T-helper 1 cell treated with Interleukin-12 subunit alpha and Interleukin-12 subunit beta and Interleukin-4 antibody, amounts not matched to agents 30 μg/mL and 1 μg/mL, for 36 hours (primary cell): ENCODE data around the gene VPS8.
"Not testable (repeated sequence)": the region's sequence is repeated elsewhere in the genome, so short reads cannot be mapped to it uniquely, and the experiment has no call there.

Experiments used
- H3K27ac Mint-ChIP-seq: one replicate; pipeline ENCODE4 v1.8.0; 2021; ENCODE audit warnings: mild to moderate bottlenecking, mixed read lengths
- H3K27me3 Mint-ChIP-seq: one replicate; pipeline ENCODE4 v1.8.0; 2021; ENCODE audit warnings: low read depth, mixed read lengths
- H3K36me3 Mint-ChIP-seq: one replicate; pipeline ENCODE4 v1.8.0; 2021; ENCODE audit warnings: low read depth, mixed read lengths
- H3K4me1 Mint-ChIP-seq: one replicate; pipeline ENCODE4 v1.8.0; 2021; ENCODE audit warnings: low read depth, mixed read lengths
- H3K4me3 Mint-ChIP-seq: one replicate; pipeline ENCODE4 v1.8.0; 2021; ENCODE audit warnings: mild to moderate bottlenecking, moderate library complexity, mixed read lengths
- H3K9me3 Mint-ChIP-seq: one replicate; pipeline ENCODE4 v1.8.0; 2021; ENCODE audit warnings: mixed read lengths

Gene VPS8

GRCh38 chr3:184889312-184889904, 77.4 kb downstream of the VPS8 start:
- Mint-ChIP-seq H3K9me3 (no peaks in the 10 kb centered on the region), H3K4me1 (no peaks in the 10 kb centered on the region), H3K27ac (no peak overlapping the region), H3K4me3 (no peak overlapping the region), H3K36me3 (peaks cover 6% of the 10 kb centered on the region), H3K27me3 (no peaks in the 10 kb centered on the region)

GRCh38 chr3:184894051-184894450, 82.1 kb downstream of the VPS8 start:
- no peaks in the 10 kb centered on the region for H3K4me1 Mint-ChIP-seq

GRCh38 chr3:184895350-184895749, 83.4 kb downstream of the VPS8 start:
- Mint-ChIP-seq H3K36me3 (peaks cover 6% of the 10 kb centered on the region), H3K9me3 (no peaks in the 10 kb centered on the region), H3K4me1 (no peaks in the 10 kb centered on the region), H3K27ac (no peak overlapping the region), H3K27me3 (no peaks in the 10 kb centered on the region), H3K4me3 (no peak overlapping the region)

More at GRCh38 chr3:184894051-184894450, 82.1 kb downstream of the VPS8 start:
- H3K9me3 Mint-ChIP-seq, result no peaks in the 10 kb centered on the region
- H3K4me3 Mint-ChIP-seq, result no peak overlapping the region
- H3K27ac Mint-ChIP-seq, result no peak overlapping the region
- H3K27me3 Mint-ChIP-seq, result no peaks in the 10 kb centered on the region
- H3K36me3 Mint-ChIP-seq, result peaks cover 6% of the 10 kb centered on the region

DNA sequence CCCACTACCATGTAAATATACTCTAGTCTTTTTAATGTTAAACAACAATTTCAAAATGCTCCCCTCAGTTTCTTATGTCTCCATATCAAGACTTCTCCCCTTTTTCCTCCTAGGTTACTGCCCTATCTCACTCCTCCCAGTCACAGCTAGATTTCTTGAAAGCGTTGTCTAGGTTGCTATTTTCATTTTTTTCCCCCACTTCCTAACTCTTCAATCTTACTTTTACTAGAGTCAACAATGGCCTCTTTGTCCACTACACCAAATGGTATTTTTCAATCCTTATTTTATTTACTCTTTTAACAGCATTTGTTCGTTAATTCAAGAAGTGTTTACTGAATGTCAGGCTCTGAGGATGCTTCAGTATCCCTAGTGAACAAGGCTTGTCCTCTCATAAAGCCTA, 84.4 kb downstream of the VPS8 start:
- no peak overlapping the region for H3K27ac Mint-ChIP-seq
- no peaks in the 10 kb centered on the region for H3K27me3 Mint-ChIP-seq
- no peaks in the 10 kb centered on the region for H3K9me3 Mint-ChIP-seq
- no peak overlapping the region for H3K4me3 Mint-ChIP-seq
- no peaks in the 10 kb centered on the region for H3K4me1 Mint-ChIP-seq
- H3K36me3 Mint-ChIP-seq, result peaks cover 3% of the 10 kb centered on the region

DNA sequence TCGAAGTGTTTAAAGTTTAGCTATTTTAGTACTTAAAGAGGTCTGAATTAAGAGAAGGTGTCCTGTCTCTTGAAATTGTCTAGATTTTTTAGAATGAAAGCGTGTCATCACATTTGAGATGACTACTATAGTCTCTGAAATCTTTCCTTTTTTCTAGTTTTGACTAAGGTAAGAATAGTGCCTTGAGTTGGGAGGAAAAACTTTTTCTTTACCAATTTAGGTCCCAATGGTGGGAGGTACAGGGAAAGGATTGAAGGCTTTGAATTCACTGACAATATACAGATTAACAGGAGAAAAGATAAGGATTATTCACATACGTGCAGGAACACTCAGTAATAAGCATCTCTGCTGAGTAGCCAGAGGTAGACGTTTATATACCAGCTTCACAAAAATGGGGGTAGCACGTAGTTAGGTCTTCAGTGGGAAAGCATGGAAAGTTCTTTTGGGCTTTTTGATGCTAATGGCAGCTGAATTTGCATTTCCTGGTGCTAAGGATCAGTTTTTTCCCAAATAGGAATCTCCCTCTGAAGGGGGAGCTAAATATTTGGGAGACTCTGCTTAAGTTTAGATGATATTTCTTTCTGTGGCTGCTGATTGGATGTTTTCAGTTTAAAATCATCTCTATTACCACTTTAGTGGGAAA, 88.1 kb downstream of the VPS8 start:
- Mint-ChIP-seq H3K27me3 (no peaks in the 10 kb centered on the region), H3K4me1 (no peaks in the 10 kb centered on the region), H3K4me3 (no peak overlapping the region), H3K36me3 (peaks cover 14% of the 10 kb centered on the region), H3K27ac (no peak overlapping the region), H3K9me3 (no peaks in the 10 kb centered on the region)

- H3K36me3 Mint-ChIP-seq, result peaks cover 20% of the 10 kb centered on the region
- H3K9me3 Mint-ChIP-seq, H3K4me3 Mint-ChIP-seq, H3K27me3 Mint-ChIP-seq, H3K4me1 Mint-ChIP-seq, H3K27ac Mint-ChIP-seq: not testable (repeated sequence)
Observed at GRCh38 chr3:184907031-184907430, 95.1 kb downstream of the VPS8 start.

DNA sequence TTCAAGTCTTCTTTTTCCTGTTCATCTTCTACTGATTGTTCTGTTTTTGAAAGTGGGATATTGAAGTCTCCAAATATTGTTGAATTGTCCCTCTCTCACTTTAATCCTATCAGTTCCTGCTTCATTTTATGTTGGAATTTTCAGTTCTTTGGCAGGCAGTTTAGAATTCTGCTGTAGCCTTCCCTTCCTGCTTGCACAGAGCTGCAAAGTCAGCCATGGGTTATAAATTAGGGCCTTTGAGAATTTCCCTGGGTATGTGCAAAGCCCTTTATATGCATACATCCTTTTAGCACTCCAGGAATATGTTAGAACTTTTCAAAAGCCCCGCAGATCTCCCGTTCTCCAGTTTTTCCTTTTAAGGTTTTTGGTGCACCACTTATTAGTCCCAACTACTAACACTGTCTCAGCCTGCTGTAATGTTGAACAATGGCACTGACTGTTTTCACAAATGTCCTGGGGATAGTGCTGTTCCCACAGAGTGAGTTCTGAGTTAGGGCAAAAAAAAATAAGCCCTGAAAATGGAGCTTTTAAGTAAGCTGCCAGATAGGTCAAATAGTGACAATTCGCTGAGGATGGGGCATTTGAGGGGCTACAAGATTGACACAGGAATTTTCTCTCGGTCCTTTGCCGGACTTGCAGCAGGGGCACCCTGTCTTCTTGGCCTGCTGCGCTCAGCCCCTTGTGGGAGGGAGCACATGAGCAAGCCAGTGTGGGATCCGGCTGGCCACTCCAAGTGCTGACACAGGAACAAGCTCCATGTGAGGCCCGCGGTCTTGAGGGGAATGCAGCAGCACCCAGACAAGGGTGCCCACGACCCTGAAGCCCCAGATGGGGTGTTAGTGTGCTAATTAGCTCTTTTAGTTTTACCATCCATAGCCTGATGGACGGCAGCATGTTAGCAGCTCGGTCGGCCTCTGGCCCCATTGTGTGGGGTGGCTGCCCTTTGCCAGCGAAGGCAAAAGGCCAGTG, 96.0 kb downstream of the VPS8 start:
- H3K36me3 Mint-ChIP-seq, result peaks cover 22% of the 10 kb centered on the region
- no peaks in the 10 kb centered on the region for H3K4me1 Mint-ChIP-seq
- H3K27ac Mint-ChIP-seq, result no peak overlapping the region
- no peak overlapping the region for H3K4me3 Mint-ChIP-seq
- H3K27me3 Mint-ChIP-seq, result no peaks in the 10 kb centered on the region
- no peaks in the 10 kb centered on the region for H3K9me3 Mint-ChIP-seq

- peaks cover 18% of the 10 kb centered on the region for H3K36me3 Mint-ChIP-seq
- H3K9me3 Mint-ChIP-seq, result no peaks in the 10 kb centered on the region
Observed at GRCh38 chr3:184908859-184909258, 96.9 kb downstream of the VPS8 start.

GRCh38 chr3:184910664-184911063, 98.7 kb downstream of the VPS8 start:
- H3K27me3 Mint-ChIP-seq, result no peaks in the 10 kb centered on the region
- H3K9me3 Mint-ChIP-seq, result no peaks in the 10 kb centered on the region
- no peak overlapping the region for H3K27ac Mint-ChIP-seq
- no peaks in the 10 kb centered on the region for H3K4me1 Mint-ChIP-seq
- H3K36me3 Mint-ChIP-seq, result peaks cover 15% of the 10 kb centered on the region
- no peak overlapping the region for H3K4me3 Mint-ChIP-seq

More at GRCh38 chr3:184908859-184909258, 96.9 kb downstream of the VPS8 start:
- Mint-ChIP-seq H3K27ac (no peak overlapping the region), H3K4me1 (no peaks in the 10 kb centered on the region), H3K4me3 (no peak overlapping the region), H3K27me3 (no peaks in the 10 kb centered on the region)

- H3K27ac Mint-ChIP-seq, result no peak overlapping the region
- no peaks in the 10 kb centered on the region for H3K27me3 Mint-ChIP-seq
- no peak overlapping the region for H3K4me3 Mint-ChIP-seq
- H3K4me1 Mint-ChIP-seq, result no peaks in the 10 kb centered on the region
- no peaks in the 10 kb centered on the region for H3K9me3 Mint-ChIP-seq
- peaks cover 19% of the 10 kb centered on the region for H3K36me3 Mint-ChIP-seq
Observed at GRCh38 chr3:184911570-184911969, 99.6 kb downstream of the VPS8 start.

DNA sequence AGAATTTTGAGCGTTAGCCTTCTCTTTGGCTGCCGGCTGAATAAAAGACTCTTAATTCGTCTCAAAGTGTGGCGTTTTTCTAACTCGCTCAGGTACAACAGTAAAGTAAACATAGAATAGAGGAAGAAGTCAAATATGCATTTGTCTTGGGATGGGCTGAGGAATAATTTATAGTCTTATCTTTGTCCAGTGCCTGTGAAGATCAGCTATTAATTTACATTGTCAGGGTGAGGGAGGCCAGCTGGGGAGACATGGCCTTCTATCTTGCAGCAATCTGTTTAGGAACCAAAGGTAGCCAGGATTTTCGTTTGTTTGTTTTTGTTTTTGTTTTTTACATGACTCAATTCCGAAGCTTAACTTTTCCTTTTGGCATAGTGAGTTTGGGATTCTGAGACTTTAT, 100.2 kb downstream of the VPS8 start:
- H3K36me3 Mint-ChIP-seq, result peaks cover 19% of the 10 kb centered on the region
- H3K27me3 Mint-ChIP-seq, result no peaks in the 10 kb centered on the region
- no peaks in the 10 kb centered on the region for H3K4me1 Mint-ChIP-seq
- H3K9me3 Mint-ChIP-seq, result no peaks in the 10 kb centered on the region
- no peak overlapping the region for H3K27ac Mint-ChIP-seq
- no peak overlapping the region for H3K4me3 Mint-ChIP-seq

- no peak overlapping the region for H3K4me3 Mint-ChIP-seq
- no peaks in the 10 kb centered on the region for H3K27me3 Mint-ChIP-seq
- H3K27ac Mint-ChIP-seq, result no peak overlapping the region
- no peaks in the 10 kb centered on the region for H3K9me3 Mint-ChIP-seq
- peaks cover 23% of the 10 kb centered on the region for H3K36me3 Mint-ChIP-seq
- no peaks in the 10 kb centered on the region for H3K4me1 Mint-ChIP-seq
Observed at GRCh38 chr3:184914628-184915027, 102.7 kb downstream of the VPS8 start.

DNA sequence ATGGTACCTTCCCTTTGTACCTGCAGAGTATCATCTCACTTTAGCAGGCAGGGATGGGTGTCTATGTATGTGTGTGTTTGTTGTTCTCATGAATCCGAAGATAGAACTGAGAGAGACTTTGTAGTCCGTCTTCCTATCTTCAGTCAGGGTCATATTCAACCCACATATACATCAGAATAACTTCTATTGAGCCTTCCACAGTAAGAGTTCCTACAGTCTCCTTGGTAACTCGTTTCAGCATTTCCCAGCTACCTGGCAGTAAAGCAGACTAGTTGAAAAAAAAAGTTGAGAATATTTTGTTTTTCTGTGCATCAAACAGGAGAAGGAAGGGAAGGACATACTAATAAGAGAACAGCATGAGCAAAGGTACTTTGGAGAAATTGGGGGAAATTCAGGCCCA, 106.8 kb downstream of the VPS8 start:
- Mint-ChIP-seq H3K4me3 (no peak overlapping the region), H3K9me3 (no peaks in the 10 kb centered on the region), H3K36me3 (peaks cover 23% of the 10 kb centered on the region), H3K27ac (no peak overlapping the region), H3K4me1 (no peaks in the 10 kb centered on the region), H3K27me3 (no peaks in the 10 kb centered on the region)

DNA sequence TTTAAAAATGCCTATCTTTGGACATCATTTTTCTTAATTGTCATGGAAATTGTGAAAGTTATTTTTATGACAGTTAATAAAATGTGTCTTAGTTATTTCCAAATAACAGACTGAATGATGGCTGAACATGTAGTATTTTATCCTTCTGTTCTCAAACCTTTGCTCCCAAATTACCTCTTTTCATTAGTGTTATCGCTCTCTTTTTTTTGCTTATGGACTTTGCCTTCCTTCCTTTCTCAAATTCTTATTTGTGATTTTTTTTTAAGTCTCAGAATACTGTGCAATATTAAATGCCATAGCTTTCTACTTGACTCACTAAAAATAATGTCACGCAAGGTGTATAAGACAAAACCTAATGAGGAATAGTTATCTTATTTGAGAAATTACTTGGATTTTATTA, 107.7 kb downstream of the VPS8 start:
- Mint-ChIP-seq H3K4me3 (no peak overlapping the region), H3K4me1 (no peaks in the 10 kb centered on the region), H3K27me3 (no peaks in the 10 kb centered on the region), H3K36me3 (peaks cover 22% of the 10 kb centered on the region), H3K27ac (no peak overlapping the region), H3K9me3 (no peaks in the 10 kb centered on the region)

GRCh38 chr3:184924547-184924946, 112.6 kb downstream of the VPS8 start:
- Mint-ChIP-seq H3K27me3 (no peaks in the 10 kb centered on the region), H3K36me3 (peaks cover 17% of the 10 kb centered on the region), H3K27ac (no peak overlapping the region)

More at GRCh38 chr3:184924547-184924946, 112.6 kb downstream of the VPS8 start:
- no peak overlapping the region for H3K4me3 Mint-ChIP-seq
- no peaks in the 10 kb centered on the region for H3K9me3 Mint-ChIP-seq
- no peaks in the 10 kb centered on the region for H3K4me1 Mint-ChIP-seq
